ENCODE results near the gene VWA1.

The VWA1 gene

GRCh38 chr1:1429671-1430073 is 5.8 kb upstream of the VWA1 start (continued):
- TF ChIP-seq ZSCAN4 (tag by site-specific recombination; IDR thresholded peaks at IDR 0.05): no peak
- TF ChIP-seq ZNF274 (IDR thresholded peaks at IDR 0.05; ENCODE audit: low read length): no peak
- TF ChIP-seq ZNF274 (tag by site-specific recombination; IDR thresholded peaks at IDR 0.05; ENCODE audit: borderline replicate concordance): no peak
- TF ChIP-seq ZNF18 (tag by site-specific recombination; IDR thresholded peaks at IDR 0.05): no peak
- no peak for TF ChIP-seq ZNF114 (tag by site-specific recombination; IDR thresholded peaks at IDR 0.05)
- no peak for TF ChIP-seq ZNF510 (tag by site-specific recombination; IDR thresholded peaks at IDR 0.05; ENCODE audit: insufficient replicate concordance)
- TF ChIP-seq PRDM2 (tag by site-specific recombination; IDR thresholded peaks at IDR 0.05; ENCODE audit: borderline replicate concordance): no peak
- no peak for TF ChIP-seq ZBTB49 (tag by site-specific recombination; IDR thresholded peaks at IDR 0.05; ENCODE audit: low read depth)
- no peak for TF ChIP-seq ZFHX2 (tag by site-specific recombination; conservative IDR thresholded peaks at IDR 0.05)
- no peak for TF ChIP-seq ZNF112 (tag by site-specific recombination; IDR thresholded peaks at IDR 0.05)
- no peak for TF ChIP-seq ZNF623 (tag by site-specific recombination; IDR thresholded peaks at IDR 0.05)
- TF ChIP-seq ZNF121 (tag by site-specific recombination; IDR thresholded peaks at IDR 0.05): peak; percentile 87
- peak; percentile 77 for TF ChIP-seq ZFP3 (tag by site-specific recombination; IDR thresholded peaks at IDR 0.05; ENCODE audit: low read depth)
- TF ChIP-seq ZBTB48 (tag by site-specific recombination; IDR thresholded peaks at IDR 0.05): no peak
- peak; percentile 93 for TF ChIP-seq ZNF2 (tag by site-specific recombination; IDR thresholded peaks at IDR 0.05)
- TF ChIP-seq ZNF157 (tag by site-specific recombination; IDR thresholded peaks at IDR 0.05): no peak
- TF ChIP-seq ZNF692 (tag by site-specific recombination; IDR thresholded peaks at IDR 0.05): no peak
- TF ChIP-seq HOXA7 (CRISPR knock-in tag; IDR thresholded peaks at IDR 0.05; ENCODE audit: borderline replicate concordance): no peak
- no peak for TF ChIP-seq ZNF555 (tag by site-specific recombination; conservative IDR thresholded peaks at IDR 0.05)
- no peak for TF ChIP-seq ZNF239 (tag by site-specific recombination; IDR thresholded peaks at IDR 0.05)
- peak; percentile 48 for TF ChIP-seq SETDB1 (IDR thresholded peaks at IDR 0.05; ENCODE audit: insufficient read length, low read length)
- TF ChIP-seq KLF1 (tag by site-specific recombination; IDR thresholded peaks at IDR 0.05): peak; percentile 73
- TF ChIP-seq HOXD13 (CRISPR knock-in tag; IDR thresholded peaks at IDR 0.05; ENCODE audit: borderline replicate concordance): no peak
- TF ChIP-seq ZNF585B (tag by site-specific recombination; IDR thresholded peaks at IDR 0.05): no peak
- no peak for TF ChIP-seq ZXDB (tag by site-specific recombination; IDR thresholded peaks at IDR 0.05)
- TF ChIP-seq HOXC10 (CRISPR knock-in tag; IDR thresholded peaks at IDR 0.05): no peak
- no peak for TF ChIP-seq SP2 (tag by site-specific recombination; IDR thresholded peaks at IDR 0.05)
- TF ChIP-seq FEZF1 (tag by site-specific recombination; IDR thresholded peaks at IDR 0.05): no peak
- TF ChIP-seq ZNF596 (tag by site-specific recombination; IDR thresholded peaks at IDR 0.05): no peak
